B cell (primary cell): Measurements from ENCODE around the gene MUC4. TPM values are rescaled to one million over a fixed set of nuclear protein-coding genes. Genes with fewer than 3 reads are reported as not detected.

Experiments used
- ATAC-seq: fragments of 200-7000 bp; cut with Tn5 transposase; one replicate; pipeline ENCODE4 v1.10.0; 2021; ENCODE audit warnings: low read depth, mild to moderate bottlenecking, moderate number of reproducible peaks, moderate library complexity
- CTCF ChIA-PET: fragments of 350-600 bp; sonication (Branson Sonifier 250); formaldehyde crosslinking; loops from one replicate; lab custom pipeline; 2021; ENCODE audit warnings: antibody characterized with exemption, inconsistent platforms; lab: Charles Lee
- POLR2A ChIA-PET: fragments of 350-600 bp; sonication (Branson Sonifier 250); formaldehyde crosslinking; loops from one replicate; lab custom pipeline; 2021; ENCODE audit warnings: antibody characterized with exemption; lab: Charles Lee
- DNase-seq: peaks from one replicate; pipeline ENCODE4 v3.0.0; 2013
- H2AFZ ChIP-seq: 2 replicates; pipeline ENCODE4 v1.6.1; 2012; ENCODE audit warnings: mild to moderate bottlenecking, low read depth, low read length; ENCODE audit not compliant: insufficient read depth, poor library complexity, severe bottlenecking
- H3K27ac ChIP-seq, 2 donors: 1 replicate in 1 of 2; 2 replicates in 1 of 2; pipeline ENCODE4 v1.5.1; 2012 to 2013; ENCODE audit warnings: low read length in 2 of 2, mild to moderate bottlenecking in 2 of 2, moderate library complexity in 1 of 2
- H3K27me3 ChIP-seq, 4 experiments: fragments of 200-600 bp in 1 of 4; sonication (generic) in 1 of 4; replicated peaks in 1 of 4; 1 replicate in 2 of 4; 2 replicates in 2 of 4; pipeline versions ENCODE4 v1.6.1 to v1.7.0; 2013 to 2016; ENCODE audit warnings: low read length in 3 of 4, mild to moderate bottlenecking in 2 of 4, mixed read lengths in 1 of 4, moderate library complexity in 1 of 4; ENCODE audit not compliant: insufficient read depth in 4 of 4, control insufficient read depth in 3 of 4; ENCODE audit errors: control extremely low read depth in 1 of 4
- H3K36me3 ChIP-seq, 2 experiments: replicated peaks in 1 of 2; 1 replicate in 1 of 2; 2 replicates in 1 of 2; pipeline versions ENCODE4 v1.6.1 to v1.7.1; 2013; ENCODE audit warnings: low read length in 1 of 2; ENCODE audit not compliant: insufficient read depth in 2 of 2, control insufficient read depth in 1 of 2; ENCODE audit errors: control extremely low read depth in 1 of 2, extremely low read depth in 1 of 2
- H3K4me1 ChIP-seq, 2 donors: fragments of 200-600 bp in 1 of 2; sonication (generic) in 1 of 2; 1 replicate in 1 of 2; 2 replicates in 1 of 2; pipeline versions ENCODE4 v1.5.1 to v1.6.1; 2013 to 2017; ENCODE audit warnings: low read length in 2 of 2; ENCODE audit not compliant: control insufficient read depth in 2 of 2, insufficient read depth in 2 of 2
- H3K4me2 ChIP-seq: replicated peaks from 2 replicates; pipeline ENCODE3; 2012; ENCODE audit warnings: mild to moderate bottlenecking, low read depth, low read length; ENCODE audit not compliant: poor library complexity, severe bottlenecking
- H3K4me3 ChIP-seq, 5 experiments: fragments of 200-600 bp in 1 of 5; sonication (generic) in 1 of 5; 1 replicate in 3 of 5; 2 replicates in 2 of 5; pipeline versions ENCODE4 v1.5.1 to v1.7.0; 2011 to 2016; ENCODE audit warnings: low read length in 4 of 5, mild to moderate bottlenecking in 4 of 5, low read depth in 2 of 5, control low read depth in 1 of 5, moderate library complexity in 1 of 5; ENCODE audit not compliant: insufficient read depth in 1 of 5; ENCODE audit errors: control extremely low read depth in 1 of 5, extremely low read depth in 1 of 5
- H3K79me2 ChIP-seq: fragments of 200-600 bp; sonication (generic); one replicate; pipeline ENCODE4 v1.6.0; 2016; ENCODE audit warnings: low read length; ENCODE audit not compliant: control insufficient read depth, insufficient read depth
- H3K9ac ChIP-seq: fragments of 200-600 bp; sonication (generic); 2 replicates; pipeline ENCODE4 v1.6.1; 2017; ENCODE audit warnings: mild to moderate bottlenecking, low read length, moderate library complexity
- H3K9me3 ChIP-seq, 3 donors: one replicate each; pipeline versions ENCODE4 v1.6.1 to v1.7.1; 2013; ENCODE audit warnings: low read length in 2 of 3; ENCODE audit not compliant: control insufficient read depth in 2 of 3, insufficient read depth in 1 of 3; ENCODE audit errors: control extremely low read depth in 1 of 3
- H4K20me1 ChIP-seq: 2 replicates; pipeline ENCODE4 v1.6.0; 2012; ENCODE audit warnings: mild to moderate bottlenecking, low read length; ENCODE audit not compliant: insufficient read depth, control insufficient read depth, poor library complexity, severe bottlenecking
- H3K27ac Mint-ChIP-seq: one replicate; pipeline ENCODE4 v1.8.0; 2021; ENCODE audit warnings: mixed read lengths
- H3K27me3 Mint-ChIP-seq: one replicate; pipeline ENCODE4 v1.8.0; 2021; ENCODE audit warnings: mixed read lengths
- H3K4me1 Mint-ChIP-seq: one replicate; pipeline ENCODE4 v1.8.0; 2021; ENCODE audit warnings: mixed read lengths
- H3K4me3 Mint-ChIP-seq: one replicate; pipeline ENCODE4 v1.8.0; 2021; ENCODE audit warnings: mixed read lengths
- H3K9me3 Mint-ChIP-seq: one replicate; pipeline ENCODE4 v1.8.0; 2022; ENCODE audit warnings: mixed read lengths; ENCODE audit not compliant: insufficient read depth
- EZH2 ChIP-seq: IDR thresholded peaks from 2 replicates; pipeline ENCODE4 v1.6.1; 2012; ENCODE audit warnings: borderline replicate concordance, low read depth, mild to moderate bottlenecking, moderate library complexity, low read length; ENCODE audit not compliant: insufficient read depth, poor library complexity, severe bottlenecking
- WGBS: methylation state at CpG from one replicate; pipeline ENCODE4 v1.1.5; 2013; ENCODE audit warnings: missing lambda C conversion rate; ENCODE audit not compliant: insufficient coverage; 5-methylcytosine and 5-hydroxymethylcytosine counted together
- intact Hi-C: fragments of 100-400 bp; cut with micrococcal nuclease; formaldehyde crosslinking; loops from one replicate; pipeline ENCODE4 v1.10.0; 2022
- polyA plus RNA-seq: library from polyadenylated mRNA; depleted of rRNA; stranded (reverse); fragments of >200 nt; gene quantifications from 2 replicates; pipeline ENCODE4 v1.2.3, GENCODE V29; 2012
- total RNA-seq, 2 donors: library from RNA; stranded (reverse); fragments of 120-200 nt in 1 of 2; gene quantifications; 1 replicate in 1 of 2; 2 replicates in 1 of 2; pipeline versions ENCODE4 v1.2.3 to v1.2.4, GENCODE V29; 2013 to 2022
- TF ChIP-seq, protein P1 (sequence below): fragments of 200-600 bp; IDR thresholded peaks from one replicate; pipeline ENCODE4 v1.8.0; 2022; ENCODE audit warnings: antibody characterized with exemption, mild to moderate bottlenecking

Gene MUC4
- total and polyA plus RNA-seq, 2 donors (not counting 1 experiment from before 2014, with no cell fraction given) = 0.22 to 1.2 TPM

DNA sequence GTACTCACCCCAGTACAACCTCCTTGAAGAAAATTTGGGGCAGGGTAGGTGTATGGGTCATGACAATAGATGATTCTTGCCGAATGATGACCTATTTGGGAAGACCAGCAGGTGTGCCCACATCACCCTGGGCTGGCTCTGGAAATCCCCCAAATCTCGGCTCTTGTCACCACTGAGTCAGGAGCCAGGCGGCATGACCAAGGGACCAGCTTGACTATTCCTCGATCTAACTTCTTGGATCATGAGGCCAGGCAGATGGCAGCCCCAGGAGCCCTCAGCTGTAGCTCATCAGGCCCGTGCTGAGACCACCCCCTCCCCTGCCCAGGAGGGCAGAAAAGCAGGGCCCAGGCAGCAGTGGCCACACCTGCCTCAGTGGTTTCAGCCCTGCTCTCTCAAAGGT, 9.2 kb upstream of the MUC4 start:
- Histone ChIP-seq H3K9ac (no peak overlapping the region), H3K79me2 (no peaks in the 10 kb centered on the region), H3K27ac (no peak overlapping the region), H4K20me1 (no peaks in the 10 kb centered on the region), H3K4me2 (no peak overlapping the region), H2AFZ (no peak overlapping the region), H3K4me3 (no peak overlapping the region), H3K27me3 (peaks cover 0 to 4% (median 2%) of the 10 kb centered on the region in 4 experiments), H3K4me1 (no peaks in the 10 kb centered on the region), H3K36me3 (no peaks in the 10 kb centered on the region), H3K9me3 (no peaks in the 10 kb centered on the region)
- Mint-ChIP-seq H3K27me3 (peaks cover 7% of the 10 kb centered on the region), H3K27ac (no peak overlapping the region), H3K4me3 (no peak overlapping the region), H3K9me3 (no peaks in the 10 kb centered on the region), H3K4me1 (no peaks in the 10 kb centered on the region)
- ChIA-PET POLR2A (no interaction called here), CTCF (no interaction called here)
- intact Hi-C loops = no loop called here
- WGBS = 72% methylated on average over 5 of the region's 5 CpGs
- ATAC-seq (no peak), DNase-seq (no peak)
- TF ChIP-seq, protein P1, sequence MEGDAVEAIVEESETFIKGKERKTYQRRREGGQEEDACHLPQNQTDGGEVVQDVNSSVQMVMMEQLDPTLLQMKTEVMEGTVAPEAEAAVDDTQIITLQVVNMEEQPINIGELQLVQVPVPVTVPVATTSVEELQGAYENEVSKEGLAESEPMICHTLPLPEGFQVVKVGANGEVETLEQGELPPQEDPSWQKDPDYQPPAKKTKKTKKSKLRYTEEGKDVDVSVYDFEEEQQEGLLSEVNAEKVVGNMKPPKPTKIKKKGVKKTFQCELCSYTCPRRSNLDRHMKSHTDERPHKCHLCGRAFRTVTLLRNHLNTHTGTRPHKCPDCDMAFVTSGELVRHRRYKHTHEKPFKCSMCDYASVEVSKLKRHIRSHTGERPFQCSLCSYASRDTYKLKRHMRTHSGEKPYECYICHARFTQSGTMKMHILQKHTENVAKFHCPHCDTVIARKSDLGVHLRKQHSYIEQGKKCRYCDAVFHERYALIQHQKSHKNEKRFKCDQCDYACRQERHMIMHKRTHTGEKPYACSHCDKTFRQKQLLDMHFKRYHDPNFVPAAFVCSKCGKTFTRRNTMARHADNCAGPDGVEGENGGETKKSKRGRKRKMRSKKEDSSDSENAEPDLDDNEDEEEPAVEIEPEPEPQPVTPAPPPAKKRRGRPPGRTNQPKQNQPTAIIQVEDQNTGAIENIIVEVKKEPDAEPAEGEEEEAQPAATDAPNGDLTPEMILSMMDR = no peak
- no peak for TF ChIP-seq EZH2

DNA sequence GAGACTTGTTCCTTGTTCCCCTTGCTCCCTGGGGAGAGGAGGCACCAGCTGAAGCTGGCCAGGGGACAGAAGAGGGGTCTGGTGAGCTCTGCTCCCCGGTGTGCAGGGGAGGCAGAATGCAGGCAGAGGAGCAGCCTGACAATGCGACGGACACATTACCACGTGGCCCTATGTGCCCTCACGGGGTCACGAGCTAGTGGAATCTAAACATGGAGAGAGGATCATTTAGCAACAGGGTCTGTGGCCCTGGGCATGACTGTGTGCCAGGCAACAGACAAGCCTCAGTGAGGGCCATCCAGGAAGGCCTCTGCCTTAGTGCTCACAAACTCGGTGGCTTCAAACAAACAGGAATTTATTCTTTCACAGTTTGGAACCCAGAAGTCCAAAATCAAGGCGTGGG, 8.5 kb upstream of the MUC4 start:
- no peaks in the 10 kb centered on the region for H3K4me1 Mint-ChIP-seq
- POLR2A ChIA-PET = no interaction called here
- no peaks in the 10 kb centered on the region for H3K36me3 ChIP-seq
- intact Hi-C loops = no loop called here
- no peak overlapping the region for H3K4me2 ChIP-seq
- no peaks in the 10 kb centered on the region for H3K9me3 ChIP-seq
- 87% methylated on average over 8 of the region's 8 CpGs for WGBS
- peaks cover 7% of the 10 kb centered on the region for H3K27me3 Mint-ChIP-seq
- TF ChIP-seq EZH2 = no peak
- TF ChIP-seq, protein P1 = no peak
- no peaks in the 10 kb centered on the region for H4K20me1 ChIP-seq
- no peaks in the 10 kb centered on the region for H3K9me3 Mint-ChIP-seq
- CTCF ChIA-PET = no interaction called here
- no peak overlapping the region for H2AFZ ChIP-seq
- ATAC-seq = no peak
- H3K4me3 Mint-ChIP-seq = no peak overlapping the region
- DNase-seq = no peak
- H3K4me1 ChIP-seq = no peaks in the 10 kb centered on the region
- H3K27ac ChIP-seq = no peak overlapping the region
- H3K79me2 ChIP-seq = no peaks in the 10 kb centered on the region
- no peak overlapping the region for H3K9ac ChIP-seq
- no peak overlapping the region for H3K27ac Mint-ChIP-seq
- H3K27me3 ChIP-seq = peaks cover 0 to 4% (median 2%) of the 10 kb centered on the region in 4 experiments
- H3K4me3 ChIP-seq = no peak overlapping the region
